ENCODE measurements around the gene TRAPPC3L. TPM values are rescaled to one million over a fixed set of nuclear protein-coding genes. Genes with fewer than 3 reads are reported as not detected.

TRAPPC3L gene
- total and polyA plus RNA-seq, 2 experiments from 2014 or later, result not detected

- no peak for DNase-seq (ENCODE audit: low read depth in 1 of 2, low spot score in 1 of 2)
- Histone ChIP-seq H3K36me3 (no peaks in the 10 kb centered on the region), H3K27me3 (no peaks in the 10 kb centered on the region), H3K9me3 (ENCODE audit: low read depth) (no peaks in the 10 kb centered on the region), H3K4me1 (ENCODE audit: low read depth) (no peaks in the 10 kb centered on the region), H3K4me3 (no peak overlapping the region), H3K27ac (no peak overlapping the region)
- TF ChIP-seq CTCF (IDR thresholded peaks at IDR 0.05; ENCODE audit: low read depth, low read length), result no peak
These were observed 53.7 kb downstream of the TRAPPC3L start for GRCh38 chr6:116491610-116492330.

DNA sequence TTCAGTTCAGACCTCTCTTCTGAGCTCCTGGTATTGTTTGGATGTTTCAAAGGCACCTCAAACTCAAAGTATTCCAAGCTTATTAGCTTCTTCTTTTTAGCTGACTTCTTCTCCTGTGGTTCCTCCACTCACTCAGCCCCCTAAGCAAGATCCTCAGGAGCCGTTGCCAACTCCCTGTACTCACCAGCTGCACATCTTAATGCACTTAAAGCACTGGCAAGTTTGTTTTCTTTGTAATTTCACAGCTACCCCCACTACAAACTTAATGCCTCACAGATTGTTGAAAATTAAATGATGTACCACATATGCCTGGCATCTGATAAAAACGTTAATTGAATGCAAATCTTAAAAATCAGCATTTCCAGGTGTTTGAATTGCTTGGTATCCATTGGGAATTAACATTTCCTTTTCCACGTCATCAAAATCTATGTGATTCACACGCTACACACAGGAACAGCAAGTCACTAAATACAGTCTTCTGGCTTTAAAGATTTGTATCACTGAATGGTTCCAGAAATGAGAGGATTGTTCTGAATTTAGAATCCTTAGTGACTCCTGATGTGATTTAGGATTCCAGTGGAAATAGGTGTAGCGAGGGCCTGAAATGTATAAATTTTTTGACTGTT, 59.8 kb downstream of the TRAPPC3L start:
- Histone ChIP-seq H3K27me3 (no peaks in the 10 kb centered on the region), H3K4me3 (no peak overlapping the region), H3K36me3 (no peaks in the 10 kb centered on the region), H3K27ac (no peak overlapping the region), H3K9me3 (ENCODE audit: low read depth) (no peaks in the 10 kb centered on the region), H3K4me1 (ENCODE audit: low read depth) (no peaks in the 10 kb centered on the region)
- DNase-seq (ENCODE audit: low read depth in 1 of 2, low spot score in 1 of 2), result no peak
- no peak for TF ChIP-seq CTCF (IDR thresholded peaks at IDR 0.05; ENCODE audit: low read depth, low read length)

GRCh38 chr6:116483616-116484015, 61.9 kb downstream of the TRAPPC3L start:
- H3K4me3 ChIP-seq, result no peak overlapping the region
- TF ChIP-seq CTCF (IDR thresholded peaks at IDR 0.05; ENCODE audit: low read depth, low read length), result no peak
- H3K27me3 ChIP-seq, result no peaks in the 10 kb centered on the region
- DNase-seq (ENCODE audit: low read depth in 1 of 2, low spot score in 1 of 2), result no peak
- no peaks in the 10 kb centered on the region for H3K36me3 ChIP-seq
- no peaks in the 10 kb centered on the region for H3K4me1 ChIP-seq (ENCODE audit: low read depth)
- H3K27ac ChIP-seq, result no peak overlapping the region
- H3K9me3 ChIP-seq (ENCODE audit: low read depth), result no peaks in the 10 kb centered on the region

GRCh38 chr6:116482780-116483179, 62.7 kb downstream of the TRAPPC3L start:
- H3K27me3 ChIP-seq, result no peaks in the 10 kb centered on the region
- no peak for DNase-seq (ENCODE audit: low read depth in 1 of 2, low spot score in 1 of 2)
- no peak overlapping the region for H3K4me3 ChIP-seq
- H3K4me1 ChIP-seq (ENCODE audit: low read depth), result no peaks in the 10 kb centered on the region
- no peak overlapping the region for H3K27ac ChIP-seq
- H3K36me3 ChIP-seq, result no peaks in the 10 kb centered on the region
- no peaks in the 10 kb centered on the region for H3K9me3 ChIP-seq (ENCODE audit: low read depth)
- TF ChIP-seq CTCF (IDR thresholded peaks at IDR 0.05; ENCODE audit: low read depth, low read length), result no peak

DNA sequence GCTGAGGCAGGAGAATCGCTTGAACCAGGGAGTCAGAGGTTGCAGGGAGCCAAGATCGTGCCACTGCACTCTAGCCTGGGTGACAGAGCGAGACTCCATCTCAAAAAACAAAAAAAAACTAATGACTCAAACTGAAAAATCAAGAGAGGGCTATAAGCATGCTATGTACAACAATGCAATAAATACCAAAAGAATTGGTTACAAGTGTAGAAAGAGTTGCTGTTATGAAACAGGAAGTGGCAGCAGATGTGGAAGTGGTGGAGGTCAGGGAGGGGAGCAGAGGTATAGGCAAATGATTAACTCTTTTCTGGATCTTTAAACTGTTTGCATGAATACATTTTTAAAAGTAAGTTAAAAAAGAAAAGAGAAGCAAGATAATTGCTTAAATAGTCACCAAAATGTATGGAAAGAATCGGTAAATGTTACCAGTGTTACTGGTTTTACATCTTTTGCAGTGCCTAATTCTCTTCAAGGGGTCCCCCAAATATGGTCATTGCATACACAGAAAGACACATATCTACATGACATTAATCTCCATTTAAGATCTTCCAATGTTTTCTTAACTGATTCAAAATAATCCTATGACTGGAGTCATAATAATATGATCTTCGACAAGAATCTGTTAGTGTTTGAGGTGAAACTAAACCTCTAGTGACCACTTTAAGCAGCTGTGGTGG, 69.3 kb downstream of the TRAPPC3L start:
- Histone ChIP-seq H3K4me1 (ENCODE audit: low read depth) (no peaks in the 10 kb centered on the region), H3K4me3 (no peak overlapping the region), H3K9me3 (ENCODE audit: low read depth) (no peaks in the 10 kb centered on the region), H3K36me3 (no peaks in the 10 kb centered on the region), H3K27ac (no peak overlapping the region), H3K27me3 (no peaks in the 10 kb centered on the region)
- TF ChIP-seq CTCF (IDR thresholded peaks at IDR 0.05; ENCODE audit: low read depth, low read length), result no peak
- no peak for DNase-seq (ENCODE audit: low read depth in 1 of 2, low spot score in 1 of 2)
